Loucy (cell line): ENCODE data around the gene MTHFD2L.

ENCODE experiments used
- H2AFZ ChIP-seq: fragments of 200-600 bp; sonication (generic); 2 replicates; pipeline ENCODE4 v1.6.0; 2016; ENCODE audit warnings: antibody characterized with exemption, mild to moderate bottlenecking, low read length, moderate library complexity
- H3F3A ChIP-seq: fragments of 200-600 bp; 2 replicates; pipeline ENCODE4 v1.6.0; 2016; ENCODE audit warnings: antibody characterized with exemption, low read depth, mild to moderate bottlenecking
- H3K27me3 ChIP-seq: fragments of 200-600 bp; sonication (generic); 2 replicates; pipeline ENCODE4 v1.6.1; 2014; ENCODE audit warnings: low read length, mild to moderate bottlenecking; ENCODE audit not compliant: insufficient read depth, poor library complexity, severe bottlenecking
- H3K36me3 ChIP-seq: fragments of 200-600 bp; sonication (generic); 2 replicates; pipeline ENCODE4 v1.6.1; 2016; ENCODE audit warnings: low read length; ENCODE audit not compliant: insufficient read depth
- H3K4me1 ChIP-seq: fragments of 200-600 bp; sonication (generic); 2 replicates; pipeline ENCODE4 v1.5.1; 2014; ENCODE audit warnings: low read length, mild to moderate bottlenecking; ENCODE audit not compliant: insufficient read depth, poor library complexity, severe bottlenecking
- H3K4me2 ChIP-seq: fragments of 200-600 bp; sonication (generic); 2 replicates; pipeline ENCODE4 v1.6.0; 2014; ENCODE audit warnings: antibody characterized with exemption, low read length, low read depth, mild to moderate bottlenecking; ENCODE audit not compliant: poor library complexity, severe bottlenecking
- H3K4me3 ChIP-seq: fragments of 200-600 bp; sonication (generic); 2 replicates; pipeline ENCODE4 v1.5.1; 2014; ENCODE audit warnings: low read length, mild to moderate bottlenecking, mixed read lengths; ENCODE audit not compliant: poor library complexity, severe bottlenecking
- H3K79me2 ChIP-seq: fragments of 200-600 bp; sonication (generic); 2 replicates; pipeline ENCODE4 v1.6.1; 2014; ENCODE audit warnings: low read length; ENCODE audit not compliant: insufficient read depth
- H3K9ac ChIP-seq: fragments of 200-600 bp; sonication (generic); 2 replicates; pipeline ENCODE4 v1.6.0; 2014; ENCODE audit warnings: mild to moderate bottlenecking, low read depth, low read length, moderate library complexity; ENCODE audit not compliant: poor library complexity, severe bottlenecking
- H3K9me2 ChIP-seq: fragments of 200-600 bp; sonication (generic); replicated peaks from 2 replicates; pipeline ENCODE4 v1.6.1; 2016; ENCODE audit warnings: low read depth, low read length, mixed read lengths
- H3K9me3 ChIP-seq: fragments of 200-600 bp; sonication (generic); 2 replicates; pipeline ENCODE4 v1.6.1; 2014; ENCODE audit warnings: mild to moderate bottlenecking, antibody characterized with exemption, low read length, low read depth; ENCODE audit not compliant: insufficient read depth
- H4K20me1 ChIP-seq: fragments of 200-600 bp; sonication (generic); 2 replicates; pipeline ENCODE4 v1.6.0; 2014; ENCODE audit warnings: antibody characterized with exemption, low read length, mild to moderate bottlenecking; ENCODE audit not compliant: insufficient read depth, poor library complexity, severe bottlenecking
- CTCF ChIP-seq: fragments of 200-600 bp; sonication (generic); conservative IDR thresholded peaks from 2 replicates; pipeline ENCODE4 v1.5.1; 2014; ENCODE audit warnings: mild to moderate bottlenecking, antibody characterized with exemption, low read length
- EZH2phosphoT487 ChIP-seq: fragments of 200-600 bp; IDR thresholded peaks from 2 replicates; pipeline ENCODE4 v1.6.1; 2018; ENCODE audit warnings: antibody characterized with exemption, mild to moderate bottlenecking, moderate library complexity, borderline replicate concordance

Gene MTHFD2L

GRCh38 chr4:74117024-74117534 is 40.8 kb upstream of the MTHFD2L start:
- H3K36me3 ChIP-seq: no peaks in the 10 kb centered on the region
- no peaks in the 10 kb centered on the region for H3K27me3 ChIP-seq
- H3K4me1 ChIP-seq: peaks cover 22% of the 10 kb centered on the region
- no peaks in the 10 kb centered on the region for H3F3A ChIP-seq
- no peak overlapping the region for H3K9ac ChIP-seq
- peaks cover 5% of the 10 kb centered on the region for H3K9me3 ChIP-seq
- H3K4me2 ChIP-seq: peak overlapping the region; percentile 22
- peak overlapping the region; percentile 75 for H2AFZ ChIP-seq
- no peaks in the 10 kb centered on the region for H3K9me2 ChIP-seq
- TF ChIP-seq EZH2phosphoT487 (no peak), CTCF (no peak)
- no peaks in the 10 kb centered on the region for H3K79me2 ChIP-seq
- no peak overlapping the region for H3K4me3 ChIP-seq
- H4K20me1 ChIP-seq: no peaks in the 10 kb centered on the region

DNA sequence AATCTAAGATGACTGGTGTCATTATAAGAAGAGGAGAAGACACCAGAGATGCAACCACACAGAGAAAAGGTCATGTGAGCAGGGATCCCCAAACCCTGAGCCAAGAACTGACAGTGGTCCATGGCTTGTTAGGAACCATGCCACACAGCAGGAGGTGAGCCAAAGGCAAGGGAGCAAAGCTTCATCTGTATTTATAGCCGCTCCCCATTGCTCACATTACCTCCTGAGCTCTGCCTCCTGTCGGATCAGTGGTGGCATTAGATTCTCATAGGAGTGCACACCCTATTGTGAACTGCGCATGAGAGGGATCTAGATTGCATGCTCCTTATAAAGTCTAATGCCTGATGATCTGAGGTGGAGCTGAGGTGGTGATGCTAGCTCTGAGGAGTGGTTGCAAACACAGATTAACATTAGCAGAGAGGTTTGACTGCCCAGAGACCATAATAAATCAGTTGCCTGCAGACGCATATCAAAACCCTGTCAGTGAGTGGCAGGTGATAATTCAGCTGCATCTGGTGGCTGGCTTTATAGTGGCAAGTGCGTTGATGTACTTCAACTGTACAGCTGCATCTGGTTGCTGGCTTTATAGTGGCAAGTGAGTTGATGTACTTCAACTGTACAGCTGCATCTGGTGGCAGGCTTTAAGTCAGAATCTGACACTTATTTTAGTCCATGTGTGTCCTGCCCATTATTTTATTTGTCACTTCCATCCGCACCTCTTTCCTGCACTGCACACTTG is 39.1 kb upstream of the MTHFD2L start:
- Histone ChIP-seq H3K79me2 (no peaks in the 10 kb centered on the region), H3K4me2 (no peak overlapping the region), H3K4me1 (peaks cover 22% of the 10 kb centered on the region), H3K9me2 (no peaks in the 10 kb centered on the region), H2AFZ (no peak overlapping the region), H3K4me3 (no peak overlapping the region), H3F3A (no peaks in the 10 kb centered on the region), H3K36me3 (no peaks in the 10 kb centered on the region; the same call in 1 of the 2 replicates), H3K27me3 (no peaks in the 10 kb centered on the region), H3K9me3 (peaks cover 12% of the 10 kb centered on the region), H3K9ac (no peak overlapping the region), H4K20me1 (no peaks in the 10 kb centered on the region)
- TF ChIP-seq EZH2phosphoT487: no peak
- no peak for TF ChIP-seq CTCF

DNA sequence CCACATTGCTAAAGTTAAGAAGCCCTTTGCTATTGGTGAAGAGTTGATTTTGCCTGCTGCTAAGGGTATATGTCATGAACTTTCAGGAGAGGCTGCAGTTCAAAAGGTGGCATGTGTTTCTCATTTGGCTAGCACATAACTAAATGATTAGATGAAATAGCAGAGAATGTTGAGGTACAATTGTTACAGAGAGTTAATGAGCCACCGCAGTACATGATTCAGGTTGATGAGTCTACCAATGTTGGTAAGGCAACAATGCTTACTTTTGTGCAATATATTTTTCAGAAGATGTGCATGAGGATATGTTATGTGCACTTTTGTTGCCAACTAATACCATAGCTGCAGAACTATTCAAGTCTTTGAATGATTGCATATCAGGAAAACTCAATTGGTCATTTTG is 37.8 kb upstream of the MTHFD2L start:
- Histone ChIP-seq H3K4me1 (peaks cover 22% of the 10 kb centered on the region), H3K9ac (no peak overlapping the region), H3K27me3 (no peaks in the 10 kb centered on the region), H3K36me3 (no peaks in the 10 kb centered on the region; the same call in 1 of the 2 replicates), H4K20me1 (no peaks in the 10 kb centered on the region), H3K9me2 (no peaks in the 10 kb centered on the region), H3K4me3 (no peak overlapping the region), H3K9me3 (peaks cover 12% of the 10 kb centered on the region), H3K79me2 (no peaks in the 10 kb centered on the region), H2AFZ (no peak overlapping the region), H3K4me2 (no peak overlapping the region), H3F3A (no peaks in the 10 kb centered on the region)
- TF ChIP-seq CTCF (no peak), EZH2phosphoT487 (no peak)
